Activated CD4-positive, alpha-beta T cell treated with anti-CD3 and anti-CD28 coated beads, Interleukin-2, amount 50 U/mL, for 24 hours (primary cell): ENCODE results near the gene CD68.
"Not testable (repeated sequence)": the region's sequence is repeated elsewhere in the genome, so short reads cannot be mapped to it uniquely, and the experiment has no call there.

Experiments used
- DNase-seq, 2 donors: peaks; one replicate each; pipeline ENCODE4 v3.0.0-alpha.2; 2020; ENCODE audit warnings: low read depth in 1 of 2, low spot score in 1 of 2

CD68 gene

DNA sequence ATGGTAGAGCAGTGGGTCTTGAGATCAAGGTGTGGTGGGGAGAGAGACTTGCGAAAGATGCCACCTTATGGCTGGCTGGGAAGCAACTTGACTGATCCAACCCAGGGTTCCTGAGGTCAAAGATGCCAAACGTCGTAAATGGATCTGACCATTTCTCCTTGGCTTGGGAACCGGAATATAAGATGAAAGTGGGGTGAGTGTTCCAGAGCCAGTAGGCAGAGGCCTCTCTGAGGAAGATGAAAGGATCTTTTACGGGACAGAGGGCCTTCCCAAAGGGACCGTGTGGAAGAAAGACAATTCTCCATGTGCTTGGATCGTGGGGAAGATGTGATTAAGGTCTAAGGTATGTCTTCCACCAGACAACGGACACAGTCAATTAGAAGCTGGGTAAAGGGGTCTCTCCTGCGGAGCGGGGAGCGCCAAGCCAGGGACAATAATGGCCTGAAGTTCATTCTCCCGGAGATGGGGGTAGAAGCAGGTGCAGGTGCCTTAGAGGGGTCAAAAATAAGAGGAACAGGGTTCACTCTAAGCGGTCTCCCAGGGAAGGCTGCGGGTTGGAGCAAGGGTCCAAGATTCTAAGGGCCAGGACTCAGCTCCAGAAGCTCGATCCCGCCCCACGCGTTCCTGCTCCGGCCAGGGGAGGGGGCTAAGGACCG, 34.5 kb downstream of the CD68 start:
- no peak for DNase-seq

DNA sequence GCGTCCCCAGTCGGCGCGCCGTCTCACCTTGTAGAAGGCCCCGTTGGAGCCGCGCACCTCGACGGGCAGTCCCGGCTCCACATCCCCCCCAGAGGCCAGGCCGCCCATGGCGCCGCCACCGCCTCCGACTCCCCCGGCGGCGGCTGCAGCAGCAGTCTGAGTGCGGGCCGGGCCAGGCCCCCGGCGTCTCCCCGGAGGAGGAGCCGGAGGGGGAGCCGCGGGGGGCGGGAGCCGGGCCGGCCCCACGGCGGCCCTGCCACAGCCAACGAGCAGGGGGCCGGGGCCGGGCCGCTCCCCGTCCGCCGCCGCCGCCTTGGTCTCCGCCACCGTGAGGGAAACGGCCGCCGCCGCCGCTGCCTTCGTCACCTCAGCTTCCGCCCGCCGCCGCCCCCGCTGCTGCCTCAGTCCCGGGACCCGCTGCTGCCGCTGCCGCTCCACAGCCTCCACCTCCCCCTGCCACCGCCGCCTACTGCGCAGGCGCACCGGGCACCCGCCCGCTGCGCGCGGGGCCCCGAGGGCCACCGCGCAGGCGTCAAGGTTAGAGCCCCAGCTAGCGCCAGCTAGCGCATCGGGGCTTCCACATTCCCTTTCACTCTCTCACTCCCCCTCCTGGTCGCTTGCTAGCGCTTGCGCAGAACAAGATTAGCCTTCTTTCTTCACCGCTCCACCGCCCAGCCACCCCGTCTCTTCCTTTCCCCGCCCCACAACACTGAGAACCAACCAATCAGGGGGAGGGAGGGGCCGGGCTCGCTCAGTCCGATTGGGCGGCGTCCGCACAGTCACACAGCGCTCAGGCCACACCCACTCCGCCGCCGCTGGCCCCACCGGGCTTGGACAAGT, 35.2 kb downstream of the CD68 start, which contains the start of gene FXR2:
TSS of gene FXR2 (minus strand) at position 473 of the 840 bp plus-strand sequence. CDS start at position 108, 365 bp downstream.
- DNase-seq: peak; percentile 95 to 99

DNA sequence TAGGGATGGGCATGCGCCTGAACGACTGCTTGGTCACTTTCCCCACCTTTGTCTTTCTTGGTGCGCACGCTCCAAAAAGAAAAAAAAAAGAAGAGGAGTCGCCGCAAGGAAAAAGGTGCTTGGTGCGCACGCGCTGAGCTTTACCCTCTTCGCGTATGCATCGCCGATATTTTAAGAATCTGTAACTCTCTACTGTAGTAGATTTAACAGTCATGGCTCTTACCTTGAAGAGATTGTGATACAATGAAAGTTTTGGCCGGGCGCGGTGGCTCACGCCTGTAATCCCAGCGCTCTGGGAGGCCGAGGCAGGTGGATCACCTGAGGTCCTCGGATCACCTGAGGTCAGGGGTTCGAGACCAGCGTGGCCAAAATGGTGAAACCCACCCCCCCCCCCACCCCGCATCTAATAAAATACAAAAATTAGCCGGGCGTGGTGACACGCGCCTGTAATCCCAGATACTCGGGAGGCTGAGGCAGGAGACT, 35.9 kb downstream of the CD68 start:
- DNase-seq: no peak

DNA sequence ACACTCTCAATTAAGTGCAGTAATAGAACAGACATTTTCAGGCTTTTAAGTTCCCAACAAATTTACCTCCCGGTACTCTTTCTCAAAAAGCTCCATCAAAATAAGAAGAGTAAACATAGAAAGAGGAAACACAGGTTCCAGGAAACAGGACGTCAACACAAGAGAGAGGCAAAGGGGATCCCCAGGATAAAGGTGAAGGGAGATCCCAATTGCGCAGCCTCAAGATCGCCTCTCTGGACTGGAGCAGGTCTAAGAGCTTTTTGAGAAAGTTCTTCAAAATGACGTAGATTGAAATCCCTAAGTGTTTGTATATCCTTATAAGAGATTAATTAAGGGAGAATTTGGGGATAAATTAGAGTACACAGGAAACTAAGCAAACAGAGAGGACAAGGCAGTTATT, 39.2 kb downstream of the CD68 start:
- DNase-seq: no peak

DNA sequence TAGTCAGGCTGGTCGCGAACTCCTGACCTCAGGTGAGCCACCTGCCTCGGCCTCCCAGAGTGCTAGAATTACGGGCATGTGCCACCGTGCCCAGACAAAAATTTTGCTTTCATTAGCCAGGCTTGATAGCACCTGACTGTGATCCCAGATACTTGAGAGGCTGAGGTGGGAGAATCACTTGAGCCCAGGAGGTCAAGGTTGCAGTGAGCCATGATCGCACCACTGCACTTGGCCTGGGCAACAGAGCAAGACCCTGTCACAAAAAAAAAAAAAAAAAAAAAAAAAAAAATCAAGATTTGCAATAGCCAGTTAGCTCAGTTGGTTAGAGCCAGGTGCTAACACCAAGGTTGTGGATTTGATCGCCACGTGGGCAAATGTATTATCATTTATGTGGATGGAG, 41.4 kb downstream of the CD68 start:
- DNase-seq: no peak

DNA sequence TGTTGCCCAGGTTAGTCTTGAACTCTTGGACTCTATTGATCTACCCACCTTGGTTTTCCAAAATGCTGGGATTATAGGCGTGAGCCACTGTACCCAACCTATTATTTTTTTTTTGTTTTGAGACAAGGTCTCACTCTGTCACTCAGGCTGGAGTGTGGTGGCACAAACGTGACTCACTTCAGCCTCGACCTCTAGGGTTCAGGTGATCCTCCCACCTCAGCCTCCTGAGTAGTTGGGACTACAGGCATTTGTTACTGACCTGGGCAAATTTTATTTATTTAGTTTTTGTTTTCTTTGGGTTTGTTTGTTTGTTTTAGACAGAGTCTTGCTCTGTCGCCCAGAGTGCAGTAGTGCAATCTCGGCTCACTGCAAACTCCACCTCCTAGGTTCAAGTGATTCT, 44.2 kb downstream of the CD68 start:
- DNase-seq: no peak

DNA sequence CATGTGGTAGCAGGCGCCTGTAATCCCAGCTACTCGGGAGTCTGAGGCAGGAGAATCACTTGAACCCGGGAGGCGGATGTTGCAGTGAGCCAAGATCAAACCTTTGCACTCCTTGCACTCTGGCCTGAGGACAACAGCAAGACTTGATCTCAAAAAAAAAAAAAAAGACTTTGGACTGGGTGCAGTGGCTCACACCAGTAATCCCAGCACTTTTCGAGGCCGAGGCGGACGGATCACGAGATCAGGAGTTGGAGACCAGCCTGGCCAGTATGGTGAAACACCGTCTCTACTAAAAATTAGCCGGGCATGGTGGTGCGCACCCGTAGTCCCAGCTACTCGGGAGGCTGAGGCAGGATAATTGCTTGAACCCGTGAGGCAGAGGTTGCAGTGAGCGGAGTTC, 46.3 kb downstream of the CD68 start:
- not testable (repeated sequence) for DNase-seq

DNA sequence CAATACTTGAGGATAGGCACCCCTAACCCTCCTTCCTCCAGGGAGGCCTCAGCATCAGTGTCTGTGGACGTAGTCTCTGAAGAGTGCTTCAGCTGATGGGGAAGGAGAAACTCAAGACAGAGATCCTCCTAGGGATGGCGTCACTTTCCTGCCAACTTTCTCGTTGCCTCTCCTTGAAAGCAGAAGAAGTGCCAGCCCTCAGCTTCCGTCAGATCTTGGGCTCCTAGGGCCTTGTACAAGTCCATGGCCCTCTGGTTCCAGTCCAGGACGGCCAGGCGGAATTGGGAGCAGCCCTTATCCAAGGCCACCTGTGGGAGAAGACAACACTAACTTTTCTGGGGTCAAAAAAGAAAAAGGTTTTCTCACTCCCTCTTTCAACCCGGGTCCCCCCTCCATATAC, 46.9 kb downstream of the CD68 start:
- no peak for DNase-seq

DNA sequence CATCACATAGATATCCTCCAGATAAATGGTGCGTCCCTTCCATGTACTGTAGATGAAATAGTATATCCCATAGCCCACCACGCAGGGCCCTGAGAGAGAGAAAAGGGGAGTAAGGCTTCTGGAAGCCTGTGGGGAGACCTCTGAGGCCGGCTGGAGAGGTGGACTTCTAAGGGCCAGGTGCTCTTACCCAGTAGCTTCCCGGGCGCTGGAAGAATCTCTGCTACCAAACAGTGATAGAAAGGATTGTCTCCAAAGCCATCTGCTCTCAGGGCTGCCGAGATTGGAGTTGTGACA, 47.5 kb downstream of the CD68 start:
- DNase-seq: no peak

DNA sequence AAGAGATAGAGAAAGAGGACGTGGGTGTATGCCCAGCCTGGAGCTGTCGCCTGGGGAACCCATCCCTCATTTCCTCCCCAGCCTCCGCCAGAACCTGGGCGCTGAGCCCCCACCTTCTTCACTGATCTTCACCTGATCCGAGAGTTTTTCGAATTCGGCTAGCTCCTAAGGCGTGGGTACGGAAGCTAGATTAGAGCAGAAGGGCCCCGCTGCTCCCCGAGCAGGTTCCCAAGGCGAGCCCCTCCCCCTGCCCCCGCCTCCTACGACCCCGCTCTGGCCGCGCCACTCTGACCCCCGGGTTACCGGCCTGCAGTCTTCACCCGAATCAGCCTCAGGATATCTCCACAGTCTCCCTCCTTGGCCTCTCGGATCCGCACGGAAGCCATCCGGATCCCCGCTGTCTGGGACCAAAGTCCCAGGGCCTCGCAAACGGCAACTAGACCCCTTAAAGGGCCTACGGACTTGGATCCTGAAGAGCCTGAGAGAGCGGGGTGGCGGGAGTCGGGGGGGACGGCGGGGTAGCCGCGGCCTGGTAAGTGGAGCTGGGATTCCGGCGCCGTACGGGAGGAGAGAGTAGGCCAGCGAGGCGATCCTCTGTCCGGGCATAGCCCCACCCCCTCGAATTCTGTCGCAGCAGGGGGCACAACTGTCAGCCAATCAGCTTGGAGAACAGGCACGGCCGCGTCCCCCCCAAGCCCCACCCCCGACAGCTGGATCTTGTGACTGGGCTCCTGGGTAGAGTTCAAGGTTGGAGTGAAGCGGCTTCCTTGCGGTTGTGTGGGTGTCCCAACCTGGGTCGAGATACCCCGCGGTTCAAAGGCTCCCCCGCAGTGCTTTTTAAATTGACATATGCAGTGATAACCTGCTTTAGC, 48.0 kb downstream of the CD68 start, which contains the start of gene SAT2:
TSS of gene SAT2 (minus strand) at position 572 of the 872 bp plus-strand sequence. CDS start at position 386, 186 bp downstream.
- peak; percentile 52 to 82 for DNase-seq

DNA sequence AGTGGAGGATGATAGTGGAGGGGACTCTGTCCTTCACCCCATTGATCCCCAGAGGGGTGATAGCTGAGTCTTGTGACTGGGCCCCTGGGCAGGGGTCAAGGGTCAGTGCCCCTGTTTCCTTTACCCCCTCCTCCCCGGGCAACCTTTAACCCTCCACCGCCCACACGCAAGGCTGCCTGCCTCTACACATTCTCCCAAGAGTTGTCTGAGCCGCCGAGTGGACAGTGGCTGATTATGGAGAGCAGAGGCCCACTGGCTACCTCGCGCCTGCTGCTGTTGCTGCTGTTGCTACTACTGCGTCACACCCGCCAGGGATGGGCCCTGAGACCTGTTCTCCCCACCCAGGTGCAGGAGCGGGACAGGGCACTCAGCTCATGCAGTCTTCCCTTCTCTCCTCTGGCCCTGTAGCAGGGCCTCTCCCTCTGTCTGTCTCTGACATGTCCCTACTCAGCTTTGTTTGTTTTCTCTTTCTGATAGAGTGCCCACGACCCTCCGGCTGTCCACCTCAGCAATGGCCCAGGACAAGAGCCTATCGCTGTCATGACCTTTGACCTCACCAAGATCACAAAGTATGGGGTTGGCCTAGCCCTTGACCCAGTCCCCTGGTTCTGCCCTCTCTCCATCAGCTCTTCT, 50.6 kb downstream of the CD68 start, which contains the start of gene SHBG:
TSS of gene SHBG (plus strand) at position 197 of the 633 bp plus-strand sequence. CDS start at position 235, 38 bp downstream.
- DNase-seq: no peak
